HG02759 (cell line): ENCODE data around the gene TFEB.
A peak's percentile ranks its signal among the peaks of the same experiment; 100 is the strongest.

Experiments used
- ATAC-seq: cut with Tn5 transposase; IDR thresholded peaks from one replicate; pipeline ENCODE4 v1.9.1; 2021; ENCODE audit warnings: mild to moderate bottlenecking, moderate library complexity; ENCODE audit not compliant: unreplicated experiment

The TFEB gene

DNA sequence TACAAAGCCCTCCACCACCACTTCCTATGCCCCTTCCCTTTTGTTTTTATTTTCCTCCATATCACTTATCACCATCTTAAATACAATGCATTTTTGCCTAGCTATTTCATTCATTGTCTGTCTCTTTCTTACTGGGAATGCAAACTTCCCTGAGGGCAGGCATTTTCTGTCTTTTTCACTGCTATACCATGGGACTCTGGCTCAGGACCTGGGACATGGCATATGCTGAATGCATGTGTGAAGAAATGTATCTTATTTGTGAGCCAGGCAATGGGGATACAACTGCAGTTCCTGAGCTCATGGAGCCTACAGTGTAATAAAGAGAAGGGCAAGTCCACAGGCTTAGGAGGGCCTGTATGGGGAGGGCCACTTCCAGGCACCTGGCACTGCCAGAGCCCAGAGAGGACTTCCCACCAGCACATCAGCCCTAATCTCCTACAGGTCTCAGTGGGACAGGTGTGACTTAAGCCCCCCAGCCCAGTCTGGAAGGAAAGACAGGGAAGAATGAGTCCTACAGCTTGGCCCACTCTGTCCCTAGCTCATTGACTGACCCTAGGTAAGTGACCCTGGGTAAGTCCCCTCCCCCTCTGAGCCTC, 43.2 kb downstream of the TFEB start:
- no peak for ATAC-seq

DNA sequence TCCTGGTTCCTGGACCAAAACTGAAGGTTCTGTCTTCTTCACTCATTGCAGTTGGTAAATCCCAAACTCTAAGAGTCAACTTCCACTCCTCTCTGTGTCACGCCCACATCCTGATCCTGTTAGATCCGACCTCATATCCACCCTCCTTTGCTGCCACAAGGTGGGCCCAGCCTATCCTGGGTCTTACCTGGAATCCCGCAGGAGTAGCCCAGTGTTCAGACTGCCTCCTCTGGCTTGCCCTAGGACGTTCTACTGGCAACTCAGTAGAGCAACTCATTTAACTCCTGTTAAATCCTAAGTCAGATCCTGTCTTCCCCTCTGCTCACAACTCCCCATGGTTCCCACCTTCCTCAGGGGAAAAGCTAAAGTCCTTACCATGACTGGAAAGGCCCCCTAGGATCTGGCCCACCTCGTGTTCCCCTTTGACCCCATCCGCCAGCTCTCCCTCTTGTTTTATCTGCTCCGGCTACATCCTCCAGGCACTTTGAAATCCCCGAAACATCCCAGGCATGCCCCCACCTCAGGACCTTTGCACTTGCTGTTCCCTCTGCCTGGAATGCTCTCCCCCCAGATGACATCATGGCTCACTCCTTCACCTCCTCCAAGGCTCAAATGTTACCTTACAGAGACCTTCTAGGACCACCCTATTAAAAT, 43.9 kb downstream of the TFEB start:
- no peak for ATAC-seq

DNA sequence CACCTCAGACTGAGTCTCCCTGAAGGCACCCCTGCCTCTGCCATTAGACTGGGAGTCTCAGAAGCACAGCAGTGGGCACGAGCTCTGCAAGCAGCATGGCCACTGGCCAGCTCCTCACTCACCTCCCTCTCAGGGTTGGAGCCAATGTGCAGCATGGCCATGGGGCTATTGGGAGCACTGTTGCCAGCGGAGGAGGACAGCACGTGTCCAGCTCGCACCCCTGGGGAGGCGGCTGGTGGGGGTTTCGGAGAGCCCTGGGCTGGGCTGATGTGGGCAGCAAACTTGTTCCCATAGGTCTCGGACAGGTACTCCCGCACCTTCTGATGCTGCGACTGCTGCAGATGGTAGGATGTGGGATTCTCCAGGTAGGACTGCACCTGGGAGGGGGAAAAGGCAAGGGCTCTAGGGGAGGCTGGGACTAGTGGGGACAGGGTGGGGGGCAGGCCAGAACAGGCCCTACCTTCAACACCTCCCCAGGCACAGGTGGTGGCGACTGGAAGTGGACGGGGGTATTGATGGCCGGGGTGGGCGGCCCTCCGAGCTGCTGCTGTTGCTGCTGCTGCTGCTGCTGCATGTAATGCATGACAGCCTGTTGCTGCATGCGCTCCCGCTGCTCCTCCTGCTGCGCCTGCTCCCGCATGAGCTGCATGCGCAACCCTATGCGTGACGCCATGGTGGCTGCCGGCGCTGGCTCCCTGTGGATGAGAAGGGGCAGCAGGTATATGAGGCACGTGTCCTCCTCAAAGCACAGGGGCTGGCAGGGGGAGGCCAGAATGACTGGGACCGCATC, 44.7 kb downstream of the TFEB start:
- ATAC-seq = no peak

DNA sequence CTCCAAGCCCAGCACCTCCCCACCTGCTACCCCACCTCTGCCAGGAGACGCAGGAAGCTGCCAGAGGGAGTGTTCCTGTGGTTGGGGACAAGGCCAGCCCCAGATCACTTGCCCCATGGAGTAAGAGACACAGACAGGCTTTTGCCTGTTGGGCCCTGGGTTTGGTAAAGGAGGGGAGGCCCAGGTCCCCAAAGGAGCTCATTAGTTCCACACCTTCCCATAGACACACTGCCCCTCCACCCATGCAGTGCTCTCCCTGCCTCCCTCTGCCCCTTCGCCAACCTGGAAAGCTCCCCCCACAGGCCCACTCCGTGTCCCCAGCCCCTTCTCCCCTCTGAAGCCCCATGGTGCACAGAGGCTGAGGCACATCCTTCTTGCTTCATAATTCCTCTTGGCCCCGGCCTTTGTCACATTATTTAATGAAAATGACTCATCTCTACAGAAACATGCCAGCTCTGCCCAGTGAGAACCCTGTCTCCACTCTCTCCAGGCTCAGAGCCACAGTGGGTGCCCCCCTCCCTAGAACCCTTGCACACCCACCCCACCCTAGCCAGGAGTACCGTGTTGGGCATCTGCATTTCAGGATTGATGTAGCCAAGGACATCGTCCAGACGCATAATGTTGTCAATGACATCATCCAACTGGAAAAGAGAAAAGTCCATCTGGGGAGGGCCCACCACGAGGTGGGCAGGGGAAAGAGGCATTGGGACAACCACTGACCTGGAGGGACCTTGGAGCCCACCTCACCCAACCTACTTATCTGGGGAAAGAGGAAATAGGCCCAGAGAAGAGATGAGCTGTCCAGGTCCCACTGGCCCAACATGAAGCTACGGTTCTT, 46.0 kb downstream of the TFEB start:
- no peak for ATAC-seq

- ATAC-seq = no peak
Measured at GRCh38 chr6:41688256-41688965, 47.0 kb downstream of the TFEB start.

GRCh38 chr6:41687501-41688175, 47.8 kb downstream of the TFEB start:
- no peak for ATAC-seq

DNA sequence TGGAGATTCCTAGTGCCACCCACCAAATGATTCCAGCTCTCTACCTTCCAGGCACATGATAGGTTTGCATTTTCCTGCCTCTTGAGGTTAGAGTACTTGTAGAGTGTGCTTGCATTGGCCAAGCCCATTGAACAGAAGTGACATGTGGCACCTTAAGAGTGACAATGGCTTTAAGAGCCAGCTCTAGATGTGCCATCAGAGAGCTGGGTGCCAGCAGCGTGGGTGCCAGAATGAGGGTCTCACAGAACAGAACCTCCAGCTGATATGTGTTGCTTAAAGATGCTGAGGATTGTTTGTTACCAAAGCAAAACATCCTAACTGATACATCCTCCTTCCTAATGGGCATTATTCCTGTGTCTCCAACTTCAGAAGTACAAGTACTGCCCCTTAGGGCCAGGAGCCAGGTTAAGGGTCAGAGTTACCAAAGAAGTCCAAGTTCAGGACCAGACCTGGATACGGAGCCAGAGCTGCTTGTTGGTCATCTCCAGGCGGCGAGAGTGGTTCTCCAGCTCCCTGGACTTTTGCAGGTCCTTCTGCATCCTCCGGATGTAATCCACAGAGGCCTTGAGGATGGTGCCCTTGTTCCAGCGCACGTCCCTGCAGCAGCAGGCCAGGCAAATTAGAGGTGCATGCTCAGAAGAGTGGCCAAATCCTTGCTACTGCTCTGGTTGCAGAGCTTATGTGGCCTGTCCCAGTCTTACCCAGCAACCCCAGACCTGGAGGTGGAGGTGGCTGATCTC, 49.6 kb downstream of the TFEB start:
- no peak for ATAC-seq

DNA sequence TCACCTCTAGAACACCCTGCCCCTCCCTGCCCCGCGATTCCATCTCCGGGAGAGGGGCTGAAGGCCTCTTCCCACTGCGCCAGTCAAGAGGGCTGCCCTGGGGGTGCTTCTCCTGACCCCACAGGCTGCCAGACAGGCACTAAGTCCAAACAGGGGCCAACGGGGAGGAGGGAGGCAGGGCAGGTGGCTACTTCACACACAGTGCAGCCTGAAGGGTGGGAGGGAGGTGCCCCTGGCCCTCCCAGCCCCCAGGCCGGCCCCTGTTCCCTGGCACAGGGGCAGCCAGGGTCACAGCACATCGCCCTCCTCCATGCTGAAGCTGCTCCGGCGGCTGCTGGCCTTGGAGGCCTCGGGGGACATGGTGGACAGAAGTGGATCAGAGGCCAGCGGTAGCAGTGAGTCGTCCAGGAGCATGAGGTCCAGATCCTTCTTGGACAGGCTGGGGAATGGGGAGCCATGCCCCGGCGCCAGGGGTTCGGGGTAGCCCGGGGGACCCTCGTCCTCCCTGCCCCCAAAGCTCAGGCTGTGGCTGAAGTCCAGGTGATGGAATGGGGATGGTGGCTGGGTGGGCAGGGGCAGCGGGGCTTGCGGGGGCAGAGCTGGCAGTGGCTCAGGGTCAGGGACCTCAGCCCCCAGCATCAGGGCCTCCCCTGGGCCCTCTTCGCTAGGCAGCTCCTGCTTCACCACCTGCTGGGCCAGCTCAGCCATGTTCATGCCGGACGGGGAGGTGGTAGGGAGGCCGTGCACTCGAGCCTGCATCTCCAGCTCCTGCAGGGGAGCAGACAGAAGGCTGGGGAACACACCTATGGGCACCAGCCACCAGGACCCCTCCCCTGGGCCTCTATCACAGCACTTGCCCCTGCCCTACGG, 50.9 kb downstream of the TFEB start:
- ATAC-seq = no peak

DNA sequence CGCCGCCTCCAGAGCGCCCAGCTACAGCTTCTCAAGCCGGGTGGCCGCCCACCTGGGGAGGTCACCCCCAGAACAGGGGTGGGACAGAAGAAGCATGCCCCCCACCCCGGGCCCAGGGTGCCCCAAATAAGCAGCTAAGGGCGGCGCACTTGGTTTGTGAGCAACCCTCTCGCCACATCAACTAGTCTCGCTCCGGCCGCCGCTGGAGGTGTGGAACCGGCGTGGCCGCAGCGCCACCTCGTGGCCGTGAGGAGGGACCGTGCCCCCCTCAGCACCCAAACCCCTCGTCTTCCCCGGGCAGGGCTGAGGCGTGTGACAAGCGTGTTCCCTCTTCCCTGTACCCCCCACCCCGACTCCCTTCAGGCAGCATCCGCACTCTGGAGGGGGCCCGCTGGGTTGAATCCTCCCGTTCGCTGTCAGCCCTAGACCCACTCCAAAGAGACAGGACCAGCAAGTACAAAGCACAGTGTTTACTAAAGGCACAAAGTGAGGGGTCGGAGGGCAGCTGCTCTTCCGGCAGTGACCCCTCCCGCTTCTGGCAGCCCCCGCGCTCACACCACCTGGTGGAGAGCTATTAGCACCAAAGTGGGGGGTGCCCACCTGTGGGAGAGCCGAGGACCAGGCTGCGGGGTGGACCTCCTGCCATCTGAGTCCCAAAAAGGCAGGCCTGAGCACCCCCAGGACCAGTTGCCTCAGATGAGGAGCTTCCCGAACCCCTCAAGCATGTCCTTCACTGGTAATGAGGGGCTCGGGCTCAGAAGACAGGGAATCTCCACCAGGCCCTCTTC, 51.7 kb downstream of the TFEB start:
- ATAC-seq = peak; percentile 75

GRCh38 chr6:41683273-41683522, 52.2 kb downstream of the TFEB start:
- no peak for ATAC-seq

DNA sequence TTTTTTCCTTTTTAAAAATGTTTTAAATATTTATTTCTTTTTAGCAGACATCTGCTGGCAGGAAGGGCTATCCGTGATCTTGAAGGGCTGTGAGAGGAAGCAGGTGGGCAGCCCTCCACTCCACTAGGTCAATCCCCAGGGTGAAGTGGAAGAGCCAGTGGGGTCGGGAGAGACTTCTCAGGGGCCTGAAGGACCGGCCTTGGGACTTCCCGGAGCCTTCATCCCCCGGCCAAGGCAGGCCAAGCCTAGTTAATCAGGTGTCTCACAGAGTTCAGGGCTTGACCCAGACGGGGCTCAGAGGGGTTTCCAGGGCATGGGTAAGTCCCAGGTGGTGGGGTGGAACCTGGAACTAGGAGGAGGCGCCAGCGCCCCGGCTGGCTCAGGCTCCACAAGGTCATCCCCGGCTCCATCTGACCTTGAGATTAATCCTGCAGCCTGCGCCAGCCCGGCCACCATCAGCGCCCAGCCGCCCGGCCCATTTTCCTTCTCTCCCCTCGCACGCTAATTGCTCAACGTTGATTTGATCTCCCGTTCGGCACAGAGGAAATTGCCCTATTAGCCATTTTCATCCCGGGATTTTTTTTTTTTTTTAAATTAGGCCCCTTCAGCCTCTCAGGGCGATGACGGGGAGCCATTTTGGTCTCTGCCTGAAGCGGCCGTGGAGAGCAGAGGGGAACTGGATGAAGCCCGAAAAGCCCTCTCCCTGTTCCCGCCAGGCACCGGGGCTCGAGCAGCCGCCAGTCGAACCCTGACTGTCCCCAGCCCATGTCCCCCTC, 52.7 kb downstream of the TFEB start:
- no peak for ATAC-seq

DNA sequence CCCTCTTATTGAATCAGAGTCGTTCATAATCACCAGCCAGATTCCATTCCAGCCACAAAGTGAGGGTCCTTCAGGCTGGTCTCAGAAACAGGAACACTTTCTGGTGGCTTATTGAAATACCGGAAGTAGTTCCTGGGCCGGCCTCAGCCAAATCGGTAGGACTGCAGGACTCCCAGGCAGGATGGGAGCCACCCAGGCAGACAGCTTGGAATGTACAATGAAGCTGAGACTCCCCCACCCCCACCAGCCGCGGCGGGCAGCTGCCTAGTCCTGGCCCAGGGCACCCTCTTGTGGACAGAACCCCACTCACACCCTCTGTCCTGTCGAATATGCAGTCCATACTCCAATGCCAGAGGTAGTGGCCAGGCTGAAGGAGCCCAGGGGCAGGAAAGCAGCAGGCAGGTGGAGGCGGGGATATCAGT, 53.3 kb downstream of the TFEB start:
- peak; percentile 56 for ATAC-seq

GRCh38 chr6:41680182-41680965, 55.0 kb downstream of the TFEB start:
- ATAC-seq = no peak

DNA sequence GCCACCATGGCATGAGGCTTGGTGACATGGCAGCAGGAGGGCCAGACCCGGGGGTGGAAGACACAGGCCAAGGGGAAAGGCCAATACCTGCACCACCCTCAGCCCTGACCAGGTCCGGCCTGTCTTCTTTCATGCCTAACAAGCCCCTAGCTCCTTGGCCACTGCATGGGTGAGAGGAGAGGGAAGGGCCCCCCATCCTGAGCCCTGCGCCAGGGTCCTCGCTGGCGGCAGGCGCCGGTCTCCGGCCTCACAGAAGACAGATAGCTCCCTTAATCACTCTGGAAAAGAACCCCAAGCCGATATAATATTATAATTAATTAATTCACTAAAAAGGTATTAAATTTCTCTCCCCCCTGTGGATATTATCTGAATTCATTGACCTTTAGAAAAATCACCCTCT, 55.7 kb downstream of the TFEB start:
- no peak for ATAC-seq

DNA sequence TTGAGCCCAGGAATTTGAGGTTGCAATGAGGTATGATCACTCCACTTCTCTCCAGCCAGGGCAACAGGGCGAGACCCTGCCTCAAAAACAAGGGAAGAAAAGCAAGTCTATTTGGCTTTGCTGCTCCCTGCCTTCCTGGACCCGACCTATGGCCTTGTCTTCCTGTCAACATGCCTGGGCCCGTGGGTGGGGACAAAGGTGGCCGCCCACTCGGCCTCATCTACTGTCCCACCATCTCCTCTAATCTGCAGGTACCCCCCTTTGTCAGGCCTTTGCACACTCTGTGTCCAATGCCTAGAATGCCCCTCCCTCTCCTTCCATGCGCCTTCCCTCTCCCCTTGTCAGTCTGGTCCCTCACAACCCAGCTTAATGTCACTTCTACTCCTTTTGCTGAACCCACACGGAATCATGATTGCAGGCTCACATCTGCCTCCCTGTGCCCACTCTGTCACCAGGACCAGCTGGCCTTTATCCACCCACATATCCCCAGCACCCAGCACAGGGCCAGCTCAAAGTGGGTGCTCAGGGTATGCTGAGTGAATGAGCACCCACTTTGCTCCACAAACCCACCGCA, 56.8 kb downstream of the TFEB start:
- no peak for ATAC-seq
